ENCODE results near the gene IRF2BP2.
A peak's percentile ranks its signal among the peaks of the same experiment; 100 is the strongest.

Gene IRF2BP2

DNA sequence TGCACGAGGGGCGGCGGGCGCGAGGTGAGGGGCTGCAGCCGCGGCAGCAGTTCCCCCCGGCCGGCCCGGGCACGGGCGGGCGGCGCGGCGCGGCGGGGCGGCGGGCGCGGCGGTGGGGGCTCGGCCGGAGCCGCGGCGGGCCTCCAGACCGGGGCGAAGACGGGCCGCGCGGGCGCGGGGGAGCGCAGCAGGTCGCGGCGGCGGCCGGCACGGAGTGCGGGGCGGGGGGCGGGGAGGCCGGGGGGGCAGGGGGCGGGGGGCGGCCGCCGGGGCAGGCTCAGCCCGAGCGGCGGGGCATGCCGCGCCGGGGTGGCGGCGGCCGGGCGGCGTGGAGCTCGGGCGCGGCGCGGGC, 311 bp downstream of the IRF2BP2 start:
- Histone ChIP-seq H3F3A (ENCODE audit: insufficient read depth, low read length) (peaks cover 68% of the 10 kb centered on the region), H3K79me2 (ENCODE audit: low read length) (peaks cover 45% of the 10 kb centered on the region), H3K4me3 (ENCODE audit: low read length) (no peak overlapping the region; the same call in 1 of the 2 replicates), H3K4me2 (ENCODE audit: low read depth, low read length) (no peak overlapping the region), H3K9me2 (replicated peaks; ENCODE audit: insufficient read depth, low read length) (no peaks in the 10 kb centered on the region), H3K27ac (ENCODE audit: low read length) (peak overlapping the region; percentile 98; the same call in 1 of the 2 replicates), H3K9me3 (replicated peaks; ENCODE audit: insufficient read depth, low read length) (no peaks in the 10 kb centered on the region), H3K9ac (ENCODE audit: low read length) (peak overlapping the region; percentile 99; the same call in 1 of the 2 replicates), H2AFZ (ENCODE audit: low read length) (no peak overlapping the region), H3K36me3 (replicated peaks; ENCODE audit: insufficient read depth, low read length) (peaks cover 9% of the 10 kb centered on the region), H4K20me1 (ENCODE audit: insufficient read depth, low read length) (peaks cover 12% of the 10 kb centered on the region; the same call in 1 of the 2 replicates), H3K27me3 (replicated peaks; ENCODE audit: insufficient read depth, low read length) (no peaks in the 10 kb centered on the region), H3K4me1 (ENCODE audit: low read length) (peaks cover 45% of the 10 kb centered on the region)
- TF ChIP-seq, protein P1, sequence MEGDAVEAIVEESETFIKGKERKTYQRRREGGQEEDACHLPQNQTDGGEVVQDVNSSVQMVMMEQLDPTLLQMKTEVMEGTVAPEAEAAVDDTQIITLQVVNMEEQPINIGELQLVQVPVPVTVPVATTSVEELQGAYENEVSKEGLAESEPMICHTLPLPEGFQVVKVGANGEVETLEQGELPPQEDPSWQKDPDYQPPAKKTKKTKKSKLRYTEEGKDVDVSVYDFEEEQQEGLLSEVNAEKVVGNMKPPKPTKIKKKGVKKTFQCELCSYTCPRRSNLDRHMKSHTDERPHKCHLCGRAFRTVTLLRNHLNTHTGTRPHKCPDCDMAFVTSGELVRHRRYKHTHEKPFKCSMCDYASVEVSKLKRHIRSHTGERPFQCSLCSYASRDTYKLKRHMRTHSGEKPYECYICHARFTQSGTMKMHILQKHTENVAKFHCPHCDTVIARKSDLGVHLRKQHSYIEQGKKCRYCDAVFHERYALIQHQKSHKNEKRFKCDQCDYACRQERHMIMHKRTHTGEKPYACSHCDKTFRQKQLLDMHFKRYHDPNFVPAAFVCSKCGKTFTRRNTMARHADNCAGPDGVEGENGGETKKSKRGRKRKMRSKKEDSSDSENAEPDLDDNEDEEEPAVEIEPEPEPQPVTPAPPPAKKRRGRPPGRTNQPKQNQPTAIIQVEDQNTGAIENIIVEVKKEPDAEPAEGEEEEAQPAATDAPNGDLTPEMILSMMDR (IDR thresholded peaks at IDR 0.05; ENCODE audit: low read length) = no peak
- TF ChIP-seq EZH2phosphoT487 (IDR thresholded peaks at IDR 0.05; ENCODE audit: low read length) (no peak), EZH2 (optimal IDR thresholded peaks at IDR 0.05; ENCODE audit: low read depth, low read length) (no peak)
- DNase-seq = peak; percentile 25

DNA sequence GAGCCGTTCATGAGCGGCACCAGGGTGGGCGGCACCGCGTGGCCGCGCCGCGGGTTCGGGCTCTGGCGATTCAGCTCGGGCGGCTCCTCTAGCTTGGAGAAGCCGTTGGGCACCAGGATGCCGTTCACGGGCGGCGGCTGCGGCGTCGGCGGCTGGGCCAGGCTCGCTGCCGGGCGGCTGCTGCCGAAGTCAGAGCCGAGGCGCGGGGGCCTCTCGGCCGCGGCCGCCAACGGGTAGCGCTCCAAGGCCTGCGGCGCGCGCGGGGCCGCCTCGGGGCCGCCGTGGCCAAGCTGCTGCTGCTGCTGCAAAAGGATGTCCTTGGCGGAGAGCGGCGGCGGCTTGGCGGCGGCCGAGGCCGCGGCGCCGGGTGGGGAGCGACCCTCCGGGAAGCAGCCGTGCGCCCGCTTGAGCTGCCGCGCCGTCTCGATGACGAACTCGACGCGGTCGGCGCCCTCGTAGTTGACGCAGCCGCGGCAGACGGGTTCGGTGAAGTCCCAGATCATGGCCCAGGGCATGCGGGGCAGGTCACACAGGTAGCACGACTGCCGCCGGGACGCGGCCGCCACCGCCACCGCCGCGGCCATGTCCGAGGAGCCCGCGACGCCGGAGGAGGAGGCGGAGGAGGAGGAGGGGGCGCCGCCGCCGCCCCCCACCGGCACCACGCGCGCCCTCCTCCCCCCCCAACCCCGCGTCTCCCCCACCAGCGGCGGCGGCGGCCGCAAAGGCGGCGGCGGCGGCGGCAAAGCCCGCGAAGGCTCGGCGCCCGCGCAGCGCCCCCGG, 877 bp downstream of the IRF2BP2 start:
- Histone ChIP-seq H3K79me2 (ENCODE audit: low read length) (peaks cover 51% of the 10 kb centered on the region), H3K27ac (ENCODE audit: low read length) (peak overlapping the region; percentile 96), H3K9ac (ENCODE audit: low read length) (peak overlapping the region; percentile 96), H3K4me3 (ENCODE audit: low read length) (peak overlapping the region; percentile 80), H3K4me2 (ENCODE audit: low read depth, low read length) (peak overlapping the region; percentile 100; the same call in 1 of the 2 replicates), H3K9me2 (replicated peaks; ENCODE audit: insufficient read depth, low read length) (no peaks in the 10 kb centered on the region), H3K9me3 (replicated peaks; ENCODE audit: insufficient read depth, low read length) (no peaks in the 10 kb centered on the region), H2AFZ (ENCODE audit: low read length) (no peak overlapping the region), H4K20me1 (ENCODE audit: insufficient read depth, low read length) (peaks cover 12% of the 10 kb centered on the region; the same call in 1 of the 2 replicates), H3K27me3 (replicated peaks; ENCODE audit: insufficient read depth, low read length) (no peaks in the 10 kb centered on the region), H3K36me3 (replicated peaks; ENCODE audit: insufficient read depth, low read length) (peaks cover 9% of the 10 kb centered on the region), H3K4me1 (ENCODE audit: low read length) (peaks cover 48% of the 10 kb centered on the region), H3F3A (ENCODE audit: insufficient read depth, low read length) (peaks cover 71% of the 10 kb centered on the region)
- no peak for TF ChIP-seq EZH2 (optimal IDR thresholded peaks at IDR 0.05; ENCODE audit: low read depth, low read length)
- TF ChIP-seq, protein P1 (IDR thresholded peaks at IDR 0.05; ENCODE audit: low read length) = no peak
- no peak for TF ChIP-seq EZH2phosphoT487 (IDR thresholded peaks at IDR 0.05; ENCODE audit: low read length)
- DNase-seq = peak; percentile 73

DNA sequence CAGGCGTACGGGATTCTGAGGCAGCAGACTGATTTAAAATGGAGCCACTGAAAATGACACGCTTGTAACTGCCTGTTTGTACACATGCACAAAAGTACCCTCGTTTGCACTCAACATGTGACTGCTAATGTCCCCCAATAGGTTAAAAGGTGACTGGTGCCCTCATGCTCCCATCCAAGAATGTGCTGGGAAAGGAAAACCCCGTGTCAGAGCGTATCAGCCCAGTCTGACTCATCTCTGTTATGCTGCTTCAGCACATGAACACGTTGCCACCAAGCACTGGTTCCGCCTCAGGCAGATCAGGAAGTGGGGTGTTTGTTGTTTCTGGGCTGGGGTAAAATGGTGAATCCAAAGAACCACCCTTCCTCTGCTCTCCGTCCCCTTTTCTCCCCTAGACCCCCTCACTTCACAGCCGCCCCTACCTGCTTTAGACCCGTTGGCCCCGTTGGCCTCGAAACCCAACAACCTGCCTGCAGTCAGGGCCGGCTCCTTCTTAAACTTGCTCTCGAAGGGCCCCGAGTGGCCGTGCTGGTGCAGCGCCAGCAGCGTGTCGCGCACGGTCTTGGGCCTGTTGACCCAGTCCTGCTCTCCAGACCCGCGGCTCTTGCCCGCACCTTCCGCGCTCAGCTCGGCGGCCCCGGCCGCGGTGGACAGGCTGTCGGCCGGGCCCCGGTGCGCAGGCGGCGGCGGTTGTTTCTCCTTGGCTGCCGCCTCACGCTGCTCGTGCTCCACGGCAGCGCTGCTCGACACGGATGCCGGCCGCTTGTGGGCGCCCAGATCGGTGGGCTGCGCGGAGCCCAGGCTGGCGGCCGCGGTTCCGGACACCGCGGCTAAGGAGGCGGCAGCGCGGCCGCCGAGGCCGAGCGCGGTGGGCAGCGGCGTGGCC, 1.7 kb downstream of the IRF2BP2 start:
- Histone ChIP-seq H3K9me2 (replicated peaks; ENCODE audit: insufficient read depth, low read length) (no peaks in the 10 kb centered on the region), H3K27me3 (replicated peaks; ENCODE audit: insufficient read depth, low read length) (no peaks in the 10 kb centered on the region), H3K9me3 (replicated peaks; ENCODE audit: insufficient read depth, low read length) (no peaks in the 10 kb centered on the region), H2AFZ (ENCODE audit: low read length) (no peak overlapping the region), H3K27ac (ENCODE audit: low read length) (peak overlapping the region; percentile 96), H3K4me3 (ENCODE audit: low read length) (peak overlapping the region; percentile 80), H4K20me1 (ENCODE audit: insufficient read depth, low read length) (peaks cover 12% of the 10 kb centered on the region; the same call in 1 of the 2 replicates), H3K4me2 (ENCODE audit: low read depth, low read length) (peak overlapping the region; percentile 100), H3K9ac (ENCODE audit: low read length) (peak overlapping the region; percentile 96), H3K36me3 (replicated peaks; ENCODE audit: insufficient read depth, low read length) (peaks cover 9% of the 10 kb centered on the region), H3F3A (ENCODE audit: insufficient read depth, low read length) (peaks cover 76% of the 10 kb centered on the region), H3K4me1 (ENCODE audit: low read length) (peaks cover 46% of the 10 kb centered on the region), H3K79me2 (ENCODE audit: low read length) (peaks cover 59% of the 10 kb centered on the region)
- DNase-seq = peak; percentile 92
- TF ChIP-seq, protein P1 (IDR thresholded peaks at IDR 0.05; ENCODE audit: low read length) = peak; percentile 31; the same call in 1 of the 2 replicates
- TF ChIP-seq EZH2phosphoT487 (IDR thresholded peaks at IDR 0.05; ENCODE audit: low read length) = no peak
